Astrocyte of the hippocampus (primary cell): ENCODE data around the gene MUC5B.
"Not testable (repeated sequence)": the region's sequence is repeated elsewhere in the genome, so short reads cannot be mapped to it uniquely, and the experiment has no call there.

Source experiments
- DNase-seq: peaks from one replicate; pipeline ENCODE4 v3.0.0; 2011; ENCODE audit warnings: low read depth, low spot score

The MUC5B gene

DNA sequence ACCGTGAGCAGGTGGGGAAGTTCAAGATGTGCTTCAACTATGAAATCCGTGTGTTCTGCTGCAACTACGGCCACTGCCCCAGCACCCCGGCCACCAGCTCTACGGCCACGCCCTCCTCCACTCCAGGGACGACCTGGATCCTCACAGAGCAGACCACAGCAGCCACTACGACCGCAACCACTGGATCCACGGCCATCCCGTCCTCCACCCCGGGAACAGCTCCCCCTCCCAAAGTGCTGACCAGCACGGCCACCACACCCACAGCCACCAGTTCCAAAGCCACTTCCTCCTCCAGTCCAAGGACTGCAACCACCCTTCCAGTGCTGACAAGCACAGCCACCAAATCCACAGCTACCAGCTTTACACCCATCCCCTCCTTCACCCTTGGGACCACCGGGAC lies 22.9 kb downstream of the MUC5B start:
- not testable (repeated sequence) for DNase-seq

DNA sequence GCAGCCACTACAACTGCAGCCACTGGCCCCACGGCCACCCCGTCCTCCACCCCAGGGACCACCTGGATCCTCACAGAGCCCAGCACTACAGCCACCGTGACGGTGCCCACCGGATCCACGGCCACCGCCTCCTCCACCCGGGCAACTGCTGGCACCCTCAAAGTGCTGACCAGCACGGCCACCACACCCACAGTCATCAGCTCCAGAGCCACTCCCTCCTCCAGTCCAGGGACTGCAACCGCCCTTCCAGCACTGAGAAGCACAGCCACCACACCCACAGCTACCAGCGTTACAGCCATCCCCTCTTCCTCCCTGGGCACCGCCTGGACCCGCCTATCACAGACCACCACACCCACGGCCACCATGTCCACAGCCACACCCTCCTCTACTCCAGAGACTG lies 23.4 kb downstream of the MUC5B start:
- DNase-seq, result not testable (repeated sequence)

DNA sequence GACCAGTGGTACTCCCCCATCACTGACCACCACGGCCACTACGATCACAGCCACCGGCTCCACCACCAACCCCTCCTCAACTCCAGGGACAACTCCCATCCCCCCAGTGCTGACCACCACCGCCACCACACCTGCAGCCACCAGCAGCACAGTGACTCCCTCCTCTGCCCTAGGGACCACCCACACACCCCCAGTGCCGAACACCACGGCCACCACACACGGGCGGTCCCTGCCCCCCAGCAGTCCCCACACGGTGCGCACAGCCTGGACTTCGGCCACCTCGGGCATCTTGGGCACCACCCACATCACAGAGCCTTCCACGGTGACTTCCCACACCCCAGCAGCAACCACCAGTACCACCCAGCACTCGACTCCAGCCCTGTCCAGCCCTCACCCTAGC lies 24.2 kb downstream of the MUC5B start:
- DNase-seq, result not testable (repeated sequence)

DNA sequence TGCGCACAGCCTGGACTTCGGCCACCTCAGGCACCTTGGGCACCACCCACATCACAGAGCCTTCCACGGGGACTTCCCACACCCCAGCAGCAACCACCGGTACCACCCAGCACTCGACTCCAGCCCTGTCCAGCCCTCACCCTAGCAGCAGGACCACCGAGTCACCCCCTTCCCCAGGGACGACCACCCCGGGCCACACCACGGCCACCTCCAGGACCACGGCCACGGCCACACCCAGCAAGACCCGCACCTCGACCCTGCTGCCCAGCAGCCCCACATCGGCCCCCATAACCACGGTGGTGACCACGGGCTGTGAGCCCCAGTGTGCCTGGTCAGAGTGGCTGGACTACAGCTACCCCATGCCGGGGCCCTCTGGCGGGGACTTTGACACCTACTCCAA lies 26.1 kb downstream of the MUC5B start:
- DNase-seq, result not testable (repeated sequence)

DNA sequence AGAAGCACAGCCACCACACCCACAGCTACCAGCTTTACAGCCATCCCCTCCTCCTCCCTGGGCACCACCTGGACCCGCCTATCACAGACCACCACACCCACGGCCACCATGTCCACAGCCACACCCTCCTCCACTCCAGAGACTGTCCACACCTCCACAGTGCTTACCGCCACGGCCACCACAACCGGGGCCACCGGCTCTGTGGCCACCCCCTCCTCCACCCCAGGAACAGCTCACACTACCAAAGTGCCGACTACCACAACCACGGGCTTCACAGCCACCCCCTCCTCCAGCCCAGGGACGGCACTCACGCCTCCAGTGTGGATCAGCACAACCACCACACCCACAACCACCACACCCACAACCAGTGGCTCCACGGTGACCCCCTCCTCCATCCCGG lies 27.5 kb downstream of the MUC5B start:
- not testable (repeated sequence) for DNase-seq

DNA sequence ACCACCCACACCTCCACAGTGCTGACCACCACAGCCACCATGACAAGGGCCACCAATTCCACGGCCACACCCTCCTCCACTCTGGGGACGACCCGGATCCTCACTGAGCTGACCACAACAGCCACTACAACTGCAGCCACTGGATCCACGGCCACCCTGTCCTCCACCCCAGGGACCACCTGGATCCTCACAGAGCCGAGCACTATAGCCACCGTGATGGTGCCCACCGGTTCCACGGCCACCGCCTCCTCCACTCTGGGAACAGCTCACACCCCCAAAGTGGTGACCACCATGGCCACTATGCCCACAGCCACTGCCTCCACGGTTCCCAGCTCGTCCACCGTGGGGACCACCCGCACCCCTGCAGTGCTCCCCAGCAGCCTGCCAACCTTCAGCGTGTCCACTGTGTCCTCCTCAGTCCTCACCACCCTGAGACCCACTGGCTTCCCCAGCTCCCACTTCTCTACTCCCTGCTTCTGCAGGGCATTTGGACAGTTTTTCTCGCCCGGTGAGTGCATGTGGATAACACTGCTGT lies 28.4 kb downstream of the MUC5B start:
- DNase-seq, result no peak

DNA sequence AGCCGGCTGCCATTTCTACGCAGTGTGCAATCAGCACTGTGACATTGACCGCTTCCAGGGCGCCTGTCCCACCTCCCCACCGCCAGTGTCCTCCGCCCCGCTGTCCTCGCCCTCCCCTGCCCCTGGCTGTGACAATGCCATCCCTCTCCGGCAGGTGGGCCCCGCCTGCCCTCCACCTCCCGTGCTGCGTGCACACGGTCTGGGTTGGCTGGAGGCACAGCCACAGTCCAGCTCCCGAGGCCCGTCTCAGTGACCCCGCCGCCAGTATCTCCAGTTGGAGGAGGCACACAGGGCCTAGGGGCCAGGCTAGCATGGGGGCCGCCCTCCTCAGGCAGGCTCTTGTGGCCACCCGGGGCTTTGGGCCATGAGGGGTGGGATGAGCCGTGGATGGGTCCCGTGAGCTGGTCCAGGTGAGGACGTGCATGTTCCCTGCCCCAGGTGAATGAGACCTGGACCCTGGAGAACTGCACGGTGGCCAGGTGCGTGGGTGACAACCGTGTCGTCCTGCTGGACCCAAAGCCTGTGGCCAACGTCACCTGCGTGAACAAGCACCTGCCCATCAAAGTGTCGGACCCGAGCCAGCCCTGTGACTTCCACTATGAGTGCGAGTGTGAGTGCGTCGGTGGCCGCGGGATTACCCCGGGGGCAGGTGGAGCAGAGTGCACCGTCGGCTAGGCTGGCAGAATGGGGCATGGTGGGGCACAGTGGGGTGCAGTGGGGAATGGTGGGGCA lies 29.7 kb downstream of the MUC5B start:
- no peak for DNase-seq

DNA sequence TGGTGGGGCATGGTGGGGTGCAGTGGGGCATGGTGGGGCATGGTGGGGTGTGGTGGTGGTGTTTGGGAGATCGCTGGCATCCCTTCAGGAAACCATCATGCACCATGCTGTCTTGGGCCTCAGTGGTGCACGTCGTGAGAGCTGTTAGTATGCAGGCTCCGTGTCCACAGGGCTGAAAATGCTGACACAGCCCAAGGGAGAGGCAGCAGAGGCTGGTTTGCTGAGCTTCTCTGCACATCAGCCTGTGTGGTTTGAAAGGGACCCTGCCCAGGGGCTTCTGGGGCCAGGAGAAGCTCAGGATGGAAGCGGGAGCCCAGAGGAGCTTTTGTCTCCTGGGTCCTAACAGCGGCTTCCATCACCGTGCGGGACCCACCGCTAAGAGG lies 30.2 kb downstream of the MUC5B start:
- no peak for DNase-seq

DNA sequence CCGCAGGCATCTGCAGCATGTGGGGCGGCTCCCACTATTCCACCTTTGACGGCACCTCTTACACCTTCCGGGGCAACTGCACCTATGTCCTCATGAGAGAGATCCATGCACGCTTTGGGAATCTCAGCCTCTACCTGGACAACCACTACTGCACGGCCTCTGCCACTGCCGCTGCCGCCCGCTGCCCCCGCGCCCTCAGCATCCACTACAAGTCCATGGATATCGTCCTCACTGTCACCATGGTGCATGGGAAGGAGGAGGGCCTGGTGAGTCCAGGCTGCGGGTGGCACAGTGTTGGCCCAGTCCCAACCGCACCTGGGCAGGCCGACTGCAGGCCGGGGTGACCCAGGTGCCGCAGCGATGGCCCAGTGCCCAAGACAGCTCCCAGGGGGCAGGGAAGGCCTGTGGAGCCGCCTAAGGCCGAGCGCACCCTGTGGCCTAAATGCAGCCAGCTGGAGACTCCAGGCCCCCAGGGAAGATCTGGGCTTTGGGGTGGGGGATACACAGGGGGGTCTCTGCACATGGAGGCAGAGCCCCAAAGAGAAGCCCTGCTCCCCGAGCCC lies 31.3 kb downstream of the MUC5B start:
- DNase-seq, result no peak

DNA sequence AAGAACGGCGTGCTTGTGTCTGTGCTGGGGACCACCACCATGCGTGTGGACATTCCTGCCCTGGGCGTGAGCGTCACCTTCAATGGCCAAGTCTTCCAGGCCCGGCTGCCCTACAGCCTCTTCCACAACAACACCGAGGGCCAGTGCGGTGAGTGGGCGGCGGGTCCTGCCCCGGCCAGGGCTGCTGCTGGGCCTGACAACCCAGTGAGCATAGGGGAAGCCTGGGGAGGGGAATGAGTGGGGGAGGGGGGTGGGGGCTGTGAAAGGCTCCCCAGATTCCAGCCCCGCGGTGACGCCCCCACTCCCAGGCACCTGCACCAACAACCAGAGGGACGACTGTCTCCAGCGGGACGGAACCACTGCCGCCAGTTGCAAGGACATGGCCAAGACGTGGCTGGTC lies 31.9 kb downstream of the MUC5B start:
- DNase-seq, result no peak

DNA sequence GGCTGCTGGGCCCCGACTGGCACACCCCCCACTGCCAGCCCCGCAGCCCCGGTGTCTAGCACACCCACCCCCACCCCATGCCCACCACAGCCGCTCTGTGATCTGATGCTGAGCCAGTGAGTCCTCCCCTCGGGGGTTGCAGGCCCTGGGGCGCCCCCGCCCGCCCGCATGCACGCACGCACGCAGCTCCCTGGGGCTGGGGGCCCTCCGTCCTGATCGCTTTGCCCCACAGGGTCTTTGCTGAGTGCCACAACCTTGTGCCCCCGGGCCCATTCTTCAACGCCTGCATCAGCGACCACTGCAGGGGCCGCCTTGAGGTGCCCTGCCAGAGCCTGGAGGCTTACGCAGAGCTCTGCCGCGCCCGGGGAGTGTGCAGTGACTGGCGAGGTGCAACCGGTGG lies 32.3 kb downstream of the MUC5B start:
- no peak for DNase-seq

DNA sequence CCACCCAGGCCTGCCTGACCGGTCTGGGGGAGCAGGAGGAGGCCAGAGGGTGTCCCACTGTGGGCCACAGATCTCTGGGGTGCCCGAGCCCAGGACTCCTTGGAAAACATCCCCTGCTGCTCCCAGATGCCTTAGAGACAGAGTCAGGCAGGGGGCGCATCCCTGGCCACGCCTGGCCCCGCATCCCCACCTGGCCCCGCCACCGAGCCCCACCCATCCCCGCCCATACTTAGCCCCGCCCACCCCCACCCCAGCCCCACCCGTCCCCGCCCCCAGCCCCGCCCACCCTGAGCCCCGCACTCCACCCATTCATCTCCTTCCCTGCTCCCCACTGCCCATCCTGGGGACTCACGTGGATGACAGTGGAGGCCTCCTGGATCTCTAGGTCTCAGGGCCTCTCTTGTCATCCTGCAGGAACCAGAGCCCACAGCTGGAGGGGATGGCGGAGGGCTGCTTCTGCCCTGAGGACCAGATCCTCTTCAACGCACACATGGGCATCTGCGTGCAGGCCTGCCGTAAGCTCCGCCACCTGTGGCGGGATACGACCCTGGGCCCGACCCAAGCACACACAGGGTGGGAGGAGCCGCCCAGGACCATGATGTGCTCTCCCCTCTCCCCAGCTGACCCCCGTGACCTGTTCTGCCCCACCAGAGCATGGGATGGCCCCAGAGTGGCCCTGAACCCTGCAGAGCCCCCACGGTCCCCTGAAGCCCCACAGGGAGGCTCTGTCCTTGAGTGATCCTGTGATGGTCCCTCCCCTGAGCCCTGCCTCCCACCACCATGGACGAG lies 33.6 kb downstream of the MUC5B start:
- DNase-seq, result no peak

DNA sequence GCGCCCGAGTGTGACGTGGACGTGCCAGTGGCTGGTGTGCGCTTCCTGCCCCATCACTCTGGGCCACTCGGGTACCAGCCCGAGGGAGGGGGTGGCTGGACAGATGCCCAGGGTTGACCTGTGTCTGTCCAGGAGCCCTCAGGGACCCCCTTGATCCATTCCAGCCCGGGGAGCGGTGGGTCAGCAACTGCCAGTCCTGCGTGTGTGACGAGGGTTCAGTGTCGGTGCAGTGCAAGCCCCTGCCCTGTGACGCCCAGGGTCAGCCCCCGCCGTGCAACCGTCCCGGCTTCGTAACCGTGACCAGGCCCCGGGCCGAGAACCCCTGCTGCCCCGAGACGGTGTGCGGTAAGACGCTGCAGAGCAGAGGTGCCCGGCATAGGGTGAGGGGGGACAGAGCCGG lies 34.5 kb downstream of the MUC5B start:
- no peak for DNase-seq

DNA sequence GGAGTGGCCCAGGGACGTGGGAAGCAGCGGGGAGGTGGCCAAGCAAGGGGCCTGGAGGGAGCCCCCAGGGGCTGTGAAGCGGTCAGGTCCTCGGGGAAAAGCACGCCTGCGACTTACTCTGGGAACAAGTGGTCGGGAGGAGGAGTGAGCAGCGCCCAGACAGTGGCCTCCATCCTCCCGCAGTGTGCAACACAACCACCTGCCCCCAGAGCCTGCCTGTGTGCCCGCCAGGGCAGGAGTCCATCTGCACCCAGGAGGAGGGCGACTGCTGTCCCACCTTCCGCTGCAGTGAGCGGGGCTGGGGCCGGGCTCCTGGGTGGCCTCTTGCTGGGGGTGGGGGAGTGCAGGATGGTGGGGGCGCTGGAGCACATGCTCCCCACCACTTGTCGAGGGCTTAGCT lies 35.0 kb downstream of the MUC5B start:
- no peak for DNase-seq

DNA sequence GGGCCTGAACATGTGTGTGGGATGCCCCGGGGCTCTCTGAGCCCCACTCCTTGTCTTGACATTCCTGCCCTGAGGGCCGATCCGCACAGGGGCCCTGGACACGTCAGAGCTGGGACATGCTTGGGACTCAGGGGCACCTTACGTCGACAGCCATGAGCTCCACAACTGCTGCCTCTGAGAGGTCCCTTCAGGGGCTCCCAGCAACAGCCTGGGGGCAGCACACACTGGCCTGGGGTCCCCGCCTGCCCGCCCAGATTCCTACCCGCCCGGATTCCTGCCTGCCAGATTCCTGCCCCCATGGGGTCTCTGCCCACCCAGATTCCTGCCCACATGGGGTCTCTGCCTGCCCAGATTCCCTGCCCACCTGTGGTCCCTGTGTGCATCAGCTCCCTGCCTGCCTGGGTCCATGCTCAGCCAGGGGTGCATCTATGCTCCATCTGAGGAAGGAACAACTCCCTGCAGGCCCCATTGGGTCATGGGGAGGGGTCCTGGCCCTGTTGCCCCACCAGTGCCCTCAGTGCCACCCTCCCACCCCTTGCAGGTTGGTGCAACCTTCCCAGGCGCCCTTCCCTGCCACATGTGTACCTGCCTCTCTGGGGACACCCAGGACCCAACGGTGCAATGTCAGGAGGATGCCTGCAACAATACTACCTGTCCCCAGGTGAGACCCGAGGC lies 35.7 kb downstream of the MUC5B start:
- no peak for DNase-seq

DNA sequence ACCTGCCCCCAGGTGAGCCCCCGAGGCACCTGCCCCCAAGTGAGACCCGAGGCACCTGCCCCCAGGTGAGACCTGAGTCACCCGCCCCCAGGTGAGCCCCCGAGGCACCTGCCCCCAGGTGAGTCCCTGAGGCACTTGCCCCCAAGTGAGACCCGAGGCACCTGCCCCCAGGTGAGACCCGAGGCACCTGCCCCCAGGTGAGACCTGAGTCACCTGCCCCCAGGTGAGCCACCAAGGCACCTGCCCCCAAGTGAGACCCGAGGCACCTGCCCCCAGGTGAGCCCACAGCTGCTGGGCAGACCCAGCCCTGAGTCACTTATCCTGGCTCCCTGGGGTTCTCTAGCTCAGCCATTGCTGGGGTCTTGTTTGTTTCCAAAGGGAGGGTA lies 36.2 kb downstream of the MUC5B start:
- no peak for DNase-seq

DNA sequence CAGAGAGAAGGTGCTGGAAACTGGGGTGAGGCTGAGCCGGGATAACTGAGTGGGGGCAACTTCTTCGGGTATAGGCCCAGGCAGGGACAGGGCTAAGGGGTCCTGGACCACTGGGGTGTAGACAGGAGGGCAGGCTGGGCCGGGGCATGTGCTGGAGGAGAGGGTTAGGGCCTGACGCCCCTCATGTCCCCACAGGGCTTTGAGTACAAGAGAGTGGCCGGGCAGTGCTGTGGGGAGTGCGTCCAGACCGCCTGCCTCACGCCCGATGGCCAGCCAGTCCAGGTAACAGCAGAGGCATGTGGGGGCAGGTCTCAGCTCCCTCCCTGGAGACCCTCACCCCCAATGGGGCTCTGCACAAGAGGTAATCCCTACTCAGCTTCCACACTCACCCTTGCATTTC lies 36.7 kb downstream of the MUC5B start:
- DNase-seq, result no peak

DNA sequence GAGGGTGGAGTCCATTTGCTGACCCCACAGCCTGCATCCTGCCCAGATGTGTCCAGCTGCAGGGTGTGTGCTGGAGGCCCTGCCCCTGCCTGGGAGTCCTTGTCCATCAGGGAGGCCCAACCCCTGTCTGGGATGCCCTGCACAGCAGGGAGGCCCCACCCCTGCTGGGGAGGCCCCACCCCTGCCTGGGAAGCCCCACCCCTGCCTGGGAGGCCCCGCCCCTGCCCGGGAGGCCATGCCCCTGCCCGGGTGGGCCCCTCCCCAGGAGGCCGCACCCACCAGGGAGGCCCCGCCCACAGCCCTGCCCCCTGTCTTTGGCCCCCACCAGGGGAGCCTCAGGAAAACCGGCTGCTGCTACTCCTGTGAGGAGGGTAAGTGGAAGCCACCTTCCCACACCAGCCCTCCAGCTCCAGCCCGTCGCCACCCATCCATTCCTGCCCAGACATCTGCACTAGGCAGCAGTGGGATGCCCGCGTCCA lies 37.2 kb downstream of the MUC5B start:
- no peak for DNase-seq

DNA sequence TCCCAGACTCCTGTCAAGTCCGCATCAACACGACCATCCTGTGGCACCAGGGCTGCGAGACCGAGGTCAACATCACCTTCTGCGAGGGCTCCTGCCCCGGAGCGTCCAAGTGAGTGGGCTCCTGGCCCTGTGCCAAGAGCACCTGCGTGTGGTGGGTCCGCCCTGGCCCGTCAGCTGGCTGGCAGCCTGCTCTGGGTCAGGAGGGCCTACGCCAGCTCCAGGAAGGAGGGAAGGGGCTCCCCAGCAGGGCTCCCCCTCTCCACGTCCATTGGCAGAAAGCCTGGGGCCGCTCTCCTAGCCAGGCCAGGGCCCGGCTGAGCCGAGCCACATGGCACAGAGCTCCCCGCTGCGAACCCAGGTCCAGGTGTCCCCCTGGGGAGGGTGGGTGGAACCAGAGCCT lies 37.8 kb downstream of the MUC5B start:
- no peak for DNase-seq

DNA sequence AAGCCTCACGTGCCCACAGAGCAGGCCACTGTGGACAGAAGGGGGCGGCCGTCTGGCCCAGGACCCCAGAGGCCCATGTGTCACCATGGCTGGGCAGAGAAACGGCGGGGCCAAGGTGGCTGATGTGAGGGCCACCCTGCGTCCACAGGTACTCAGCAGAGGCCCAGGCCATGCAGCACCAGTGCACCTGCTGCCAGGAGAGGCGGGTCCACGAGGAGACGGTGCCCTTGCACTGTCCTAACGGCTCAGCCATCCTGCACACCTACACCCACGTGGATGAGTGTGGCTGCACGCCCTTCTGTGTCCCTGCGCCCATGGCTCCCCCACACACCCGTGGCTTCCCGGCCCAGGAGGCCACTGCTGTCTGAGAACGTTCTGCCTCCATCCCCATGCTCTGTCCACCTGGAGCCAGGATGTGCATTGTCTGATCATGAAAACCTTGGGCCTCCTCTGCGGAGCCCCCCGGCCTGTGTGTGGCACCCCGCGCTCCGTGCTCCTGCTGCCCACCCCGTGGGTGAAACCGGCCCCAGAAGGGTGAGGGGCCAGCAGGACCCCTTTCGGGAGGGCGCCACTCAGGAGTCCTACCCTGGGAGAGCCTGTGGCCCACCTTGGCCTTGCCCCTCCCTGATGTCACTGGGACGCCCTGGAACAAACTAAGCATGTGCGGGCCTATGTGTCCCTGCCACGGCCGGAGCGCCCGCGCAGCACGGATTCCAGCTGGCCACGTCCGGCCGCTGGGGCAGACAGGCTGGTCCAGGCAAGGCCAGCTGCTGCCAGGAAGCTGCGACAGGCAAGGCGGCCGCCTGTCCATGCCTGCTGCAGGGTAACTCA lies 38.6 kb downstream of the MUC5B start:
- DNase-seq, result no peak
